Adrenal gland (tissue), 5 donors: ENCODE results near the gene PACC1.

ENCODE experiments used
- POLR2A ChIP-seq, 2 donors: fragments of 450-650 bp; IDR thresholded peaks; one replicate each; pipeline ENCODE4 v1.6.1; 2017; ENCODE audit warnings: antibody characterized with exemption in 2 of 2, mild to moderate bottlenecking in 2 of 2, moderate library complexity in 1 of 2
- TF ChIP-seq, protein P1 (sequence below), 6 experiments: fragments of 450-650 bp in 4 of 6; fragments of 200-600 bp in 2 of 6; sonication (generic) in 1 of 6; IDR thresholded peaks; 1 replicate in 5 of 6; 2 replicates in 1 of 6; pipeline versions ENCODE4 v1.5.1 to v1.8.0; 2016 to 2021; ENCODE audit warnings: antibody characterized with exemption in 6 of 6, mild to moderate bottlenecking in 2 of 6, moderate library complexity in 1 of 6
- donor health status: DM: no; HTN: no; CAD: no.

DNA sequence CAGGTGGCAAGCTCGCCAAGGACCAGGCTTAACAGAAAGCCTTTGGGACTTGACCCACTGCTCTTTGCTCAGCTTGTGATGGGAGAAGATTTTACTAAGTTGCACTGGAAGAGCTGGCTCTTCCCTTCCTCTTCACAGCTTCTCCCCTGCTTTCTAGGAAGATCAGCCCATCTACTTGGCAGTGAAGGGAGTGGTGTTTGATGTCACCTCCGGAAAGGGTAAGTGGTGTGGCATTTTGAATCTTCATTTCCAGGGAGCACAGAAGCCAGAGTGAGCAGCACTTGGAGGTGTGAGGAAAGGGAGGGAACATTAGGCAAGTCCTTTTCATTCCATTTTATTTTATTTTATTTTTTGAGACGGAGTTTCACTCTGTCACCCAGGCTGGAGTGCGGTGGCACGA, 27.7 kb upstream of the PACC1 start:
- TF ChIP-seq, protein P1, sequence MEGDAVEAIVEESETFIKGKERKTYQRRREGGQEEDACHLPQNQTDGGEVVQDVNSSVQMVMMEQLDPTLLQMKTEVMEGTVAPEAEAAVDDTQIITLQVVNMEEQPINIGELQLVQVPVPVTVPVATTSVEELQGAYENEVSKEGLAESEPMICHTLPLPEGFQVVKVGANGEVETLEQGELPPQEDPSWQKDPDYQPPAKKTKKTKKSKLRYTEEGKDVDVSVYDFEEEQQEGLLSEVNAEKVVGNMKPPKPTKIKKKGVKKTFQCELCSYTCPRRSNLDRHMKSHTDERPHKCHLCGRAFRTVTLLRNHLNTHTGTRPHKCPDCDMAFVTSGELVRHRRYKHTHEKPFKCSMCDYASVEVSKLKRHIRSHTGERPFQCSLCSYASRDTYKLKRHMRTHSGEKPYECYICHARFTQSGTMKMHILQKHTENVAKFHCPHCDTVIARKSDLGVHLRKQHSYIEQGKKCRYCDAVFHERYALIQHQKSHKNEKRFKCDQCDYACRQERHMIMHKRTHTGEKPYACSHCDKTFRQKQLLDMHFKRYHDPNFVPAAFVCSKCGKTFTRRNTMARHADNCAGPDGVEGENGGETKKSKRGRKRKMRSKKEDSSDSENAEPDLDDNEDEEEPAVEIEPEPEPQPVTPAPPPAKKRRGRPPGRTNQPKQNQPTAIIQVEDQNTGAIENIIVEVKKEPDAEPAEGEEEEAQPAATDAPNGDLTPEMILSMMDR (IDR thresholded peaks at IDR 0.05): no peak
- TF ChIP-seq POLR2A (IDR thresholded peaks at IDR 0.05): no peak
